ENCODE results near the gene FHL2. TPM values are rescaled to one million over a fixed set of nuclear protein-coding genes. Genes with fewer than 3 reads are reported as not detected.
A peak's percentile ranks its signal among the peaks of the same experiment; 100 is the strongest.

FHL2 gene
- total RNA-seq, 1 donor from 2014 or later: 2.3 TPM

DNA sequence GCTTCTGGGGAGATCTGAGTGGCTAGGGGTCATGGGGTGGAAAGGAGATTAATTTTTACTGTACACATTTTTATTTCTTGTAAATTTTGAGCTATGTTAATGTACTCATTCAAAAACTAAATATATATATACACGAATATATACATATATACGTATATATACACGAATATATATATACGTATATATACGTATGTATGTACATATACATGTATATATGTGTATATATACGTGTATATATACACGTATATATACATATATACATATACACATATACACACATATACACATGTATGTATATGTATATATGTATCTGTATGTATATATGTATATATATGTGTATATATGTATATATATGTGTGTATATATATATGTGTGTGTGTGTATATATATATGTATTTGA lies 3.0 kb upstream of the FHL2 start:
- Mint-ChIP-seq H3K36me3 (ENCODE audit: low read depth) (no peaks in the 10 kb centered on the region), H3K27me3 (ENCODE audit: insufficient read depth) (peaks cover 50% of the 10 kb centered on the region), H3K4me1 (ENCODE audit: low read depth) (peaks cover 4% of the 10 kb centered on the region), H3K9me3 (no peaks in the 10 kb centered on the region), H3K4me3 (no peak overlapping the region), H3K27ac (no peak overlapping the region)
- intact Hi-C loops (cut with micrococcal nuclease): no loop called here
- DNase-seq (ENCODE audit: low spot score): no peak

DNA sequence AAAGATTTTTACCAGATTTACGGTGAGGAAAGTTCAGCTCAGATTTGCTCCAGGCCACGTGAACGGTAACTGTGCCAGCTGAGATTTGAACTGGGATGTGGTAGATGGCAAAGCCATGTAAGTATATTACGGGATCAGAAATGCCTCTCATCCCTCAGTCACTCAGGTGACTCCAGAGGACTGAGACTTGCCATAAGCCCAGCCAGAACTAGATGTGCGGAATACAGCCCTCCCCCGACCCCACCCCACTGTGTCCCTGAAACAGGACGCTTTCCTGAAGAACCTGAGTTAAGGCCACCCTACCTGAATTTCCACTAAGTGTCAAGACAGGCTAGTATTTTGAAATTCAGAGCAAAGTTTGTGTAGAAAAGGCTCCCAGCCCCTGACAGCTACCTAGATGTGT lies 1.3 kb upstream of the FHL2 start:
- Mint-ChIP-seq H3K27me3 (ENCODE audit: insufficient read depth) (peaks cover 44% of the 10 kb centered on the region), H3K4me3 (no peak overlapping the region), H3K27ac (no peak overlapping the region), H3K9me3 (no peaks in the 10 kb centered on the region), H3K4me1 (ENCODE audit: low read depth) (peaks cover 4% of the 10 kb centered on the region), H3K36me3 (ENCODE audit: low read depth) (no peaks in the 10 kb centered on the region)
- intact Hi-C loops (cut with micrococcal nuclease): no loop called here
- DNase-seq (ENCODE audit: low spot score): no peak

DNA sequence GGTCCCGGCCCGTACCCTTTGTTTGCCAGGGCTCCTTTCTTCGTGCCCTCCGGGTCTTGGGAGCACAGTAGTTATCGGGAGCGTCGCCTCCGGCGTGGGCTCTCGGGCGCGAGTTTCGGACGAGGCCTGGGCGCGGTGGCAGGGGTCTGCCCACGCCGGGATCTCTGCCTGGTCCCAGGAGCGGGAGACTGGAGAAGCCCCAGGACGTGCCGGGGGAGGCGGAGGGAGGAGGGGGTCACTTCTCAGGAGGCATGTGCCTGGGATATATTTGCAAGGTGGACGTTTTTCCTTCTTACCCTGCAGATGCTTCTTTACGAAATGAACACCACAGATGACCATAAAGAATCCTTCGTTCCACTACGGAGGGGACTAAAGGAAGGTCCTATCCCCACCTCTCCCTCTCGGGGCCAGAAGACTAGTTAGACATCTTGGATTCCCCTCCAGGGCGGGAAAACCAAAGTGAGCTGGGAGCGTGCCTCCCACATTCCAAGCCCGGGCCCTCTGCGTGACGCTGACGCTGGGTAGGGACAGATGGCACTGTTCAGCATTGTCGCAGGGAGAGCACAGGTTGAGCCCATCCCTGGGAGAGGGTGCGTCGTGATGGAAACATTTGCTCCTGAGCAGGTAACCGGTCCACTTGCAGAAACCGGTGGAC lies 483 bp upstream of the FHL2 start:
- peaks cover 39% of the 10 kb centered on the region for H3K27me3 Mint-ChIP-seq (ENCODE audit: insufficient read depth)
- H3K9me3 Mint-ChIP-seq: no peaks in the 10 kb centered on the region
- H3K27ac Mint-ChIP-seq: no peak overlapping the region
- H3K4me1 Mint-ChIP-seq (ENCODE audit: low read depth): peaks cover 4% of the 10 kb centered on the region
- DNase-seq (ENCODE audit: low spot score): no peak
- peak overlapping the region; percentile 31 for H3K4me3 Mint-ChIP-seq
- H3K36me3 Mint-ChIP-seq (ENCODE audit: low read depth): no peaks in the 10 kb centered on the region
- intact Hi-C loops (cut with micrococcal nuclease): loop anchor here (1.0 to 5.0 kb wide), 5 partner anchors 31 to 348 kb away; partner anchors contain the start of genes C2orf49 and TGFBRAP1

DNA sequence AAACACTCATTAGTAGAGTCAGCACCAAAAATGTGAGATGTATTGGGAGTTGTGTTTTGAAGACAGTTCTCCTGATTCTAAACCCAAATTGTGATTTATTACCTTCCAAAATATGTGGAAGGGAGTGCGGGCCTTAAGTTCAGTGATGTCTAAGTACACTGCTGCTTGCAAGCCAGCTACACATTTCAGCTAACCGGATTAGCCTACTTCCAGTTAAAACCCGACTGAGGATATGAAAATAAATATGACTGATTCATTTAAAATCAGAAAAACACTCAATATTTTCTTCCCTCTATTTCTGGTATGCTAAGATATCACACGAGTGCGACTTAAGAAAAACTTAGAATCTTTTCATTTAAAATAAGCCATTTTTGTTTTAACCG lies 907 bp downstream of the FHL2 start:
- no peaks in the 10 kb centered on the region for H3K36me3 Mint-ChIP-seq (ENCODE audit: low read depth)
- peak overlapping the region; percentile 54 for H3K27ac Mint-ChIP-seq
- peaks cover 35% of the 10 kb centered on the region for H3K27me3 Mint-ChIP-seq (ENCODE audit: insufficient read depth)
- intact Hi-C loops (cut with micrococcal nuclease): loop anchor here (2.0 to 5.0 kb wide), 3 partner anchors 29 to 349 kb away; partner anchors contain the start of gene TGFBRAP1
- no peaks in the 10 kb centered on the region for H3K9me3 Mint-ChIP-seq
- H3K4me3 Mint-ChIP-seq: peak overlapping the region; percentile 82
- no peak for DNase-seq (ENCODE audit: low spot score)
- H3K4me1 Mint-ChIP-seq (ENCODE audit: low read depth): peaks cover 4% of the 10 kb centered on the region

DNA sequence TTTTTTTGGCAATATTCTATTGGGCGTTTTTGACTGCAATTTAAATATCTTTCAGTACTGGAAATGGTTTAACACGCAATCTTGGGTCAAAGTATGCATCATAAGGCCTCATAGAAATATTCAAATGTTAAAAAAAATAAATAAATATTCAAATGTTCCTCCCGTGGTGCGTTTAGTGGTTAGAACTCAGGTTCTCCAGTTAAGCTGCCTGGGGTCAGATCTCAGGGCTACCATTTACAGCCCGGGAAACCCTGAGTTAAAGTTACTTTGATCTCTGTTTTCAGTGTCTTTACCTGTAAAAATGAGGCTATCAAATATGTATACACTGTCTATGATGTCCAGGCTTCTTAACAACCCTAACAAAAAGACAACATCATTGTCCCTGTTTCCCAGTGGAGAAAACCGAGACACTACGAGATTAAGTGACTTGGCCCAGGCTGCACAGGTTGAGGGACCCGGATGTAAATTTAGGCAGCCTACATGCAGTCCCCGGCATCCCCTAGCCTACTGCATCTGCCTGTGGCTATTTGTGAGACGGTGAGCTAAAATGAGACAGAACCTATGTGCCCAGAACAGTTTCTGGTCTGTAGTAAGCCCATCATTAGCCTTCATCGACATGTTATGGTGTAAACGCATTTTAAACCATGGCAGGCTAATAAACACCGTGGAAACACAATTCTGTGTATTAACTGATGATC lies 1.7 kb downstream of the FHL2 start:
- Mint-ChIP-seq H3K4me1 (ENCODE audit: low read depth) (peaks cover 4% of the 10 kb centered on the region), H3K27me3 (ENCODE audit: insufficient read depth) (peaks cover 37% of the 10 kb centered on the region), H3K27ac (no peak overlapping the region), H3K36me3 (ENCODE audit: low read depth) (no peaks in the 10 kb centered on the region), H3K4me3 (peak overlapping the region; percentile 52), H3K9me3 (no peaks in the 10 kb centered on the region)
- DNase-seq (ENCODE audit: low spot score): no peak
- intact Hi-C loops (cut with micrococcal nuclease): loop anchor here (5.0 kb wide), 1 partner anchor 350 kb away; no protein-coding TSS in a partner anchor

DNA sequence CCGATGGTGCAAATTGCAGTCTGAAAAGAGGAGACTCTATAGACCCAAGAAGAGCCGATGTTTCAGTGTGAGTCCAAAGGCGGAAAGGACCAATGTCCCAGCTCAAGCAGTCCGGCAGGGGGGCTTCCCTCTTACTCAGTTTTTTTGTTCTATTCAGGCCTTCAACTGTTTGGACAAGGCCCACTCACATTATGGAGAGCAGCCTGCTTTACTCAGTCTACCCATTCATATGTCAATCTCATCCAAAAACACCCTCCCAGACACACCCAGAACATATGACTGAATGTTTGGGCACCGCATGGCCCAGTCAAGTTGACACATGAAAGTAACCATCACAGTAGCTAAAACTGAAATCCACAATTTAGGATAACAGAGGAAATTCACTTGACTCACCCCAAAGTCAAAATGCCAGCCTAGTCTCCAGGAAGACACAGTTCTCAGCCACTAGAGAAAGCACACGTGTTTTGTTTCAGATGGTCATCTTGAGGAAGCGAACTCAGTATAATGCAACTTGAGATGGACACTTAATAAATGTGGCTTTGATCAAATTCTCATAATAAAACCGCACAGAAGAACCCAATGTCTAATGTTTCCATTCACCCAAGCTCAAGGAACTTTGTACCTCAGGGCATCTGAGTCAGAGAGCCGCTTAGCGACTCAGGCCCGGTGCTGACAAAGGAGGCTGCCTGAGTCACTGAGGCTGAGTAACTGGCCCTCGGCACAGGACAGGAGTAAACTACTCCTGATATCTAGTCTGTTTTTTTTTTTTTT lies 2.4 kb downstream of the FHL2 start:
- peaks cover 4% of the 10 kb centered on the region for H3K4me1 Mint-ChIP-seq (ENCODE audit: low read depth)
- no peak for DNase-seq (ENCODE audit: low spot score)
- no peak overlapping the region for H3K4me3 Mint-ChIP-seq
- no peak overlapping the region for H3K27ac Mint-ChIP-seq
- no peaks in the 10 kb centered on the region for H3K36me3 Mint-ChIP-seq (ENCODE audit: low read depth)
- intact Hi-C loops (cut with micrococcal nuclease): loop anchor here (5.0 kb wide), 1 partner anchor 351 kb away; no protein-coding TSS in a partner anchor
- peaks cover 37% of the 10 kb centered on the region for H3K27me3 Mint-ChIP-seq (ENCODE audit: insufficient read depth)
- H3K9me3 Mint-ChIP-seq: no peaks in the 10 kb centered on the region

DNA sequence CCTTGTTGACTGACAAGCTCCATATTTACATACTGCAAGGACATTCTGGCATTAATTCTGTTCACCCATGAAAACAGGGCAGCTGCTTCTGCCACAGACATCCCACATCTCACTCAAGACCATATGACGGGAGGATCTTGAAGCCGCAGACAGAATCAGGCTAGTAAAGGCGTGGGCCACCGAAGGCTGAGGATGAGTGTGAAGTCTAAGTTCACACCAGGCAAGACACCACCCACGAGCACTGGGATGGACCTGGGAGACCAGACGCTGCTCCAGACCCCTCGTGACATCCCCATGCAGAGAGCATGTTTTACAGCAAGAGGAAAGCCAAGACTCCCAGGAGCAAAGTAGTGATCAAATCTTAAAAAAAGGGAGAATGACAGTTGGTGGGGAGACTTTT lies 3.2 kb downstream of the FHL2 start:
- peaks cover 33% of the 10 kb centered on the region for H3K27me3 Mint-ChIP-seq (ENCODE audit: insufficient read depth)
- no peak overlapping the region for H3K4me3 Mint-ChIP-seq
- H3K9me3 Mint-ChIP-seq: no peaks in the 10 kb centered on the region
- intact Hi-C loops (cut with micrococcal nuclease): loop anchor here (5.0 kb wide), 1 partner anchor 352 kb away; no protein-coding TSS in a partner anchor
- no peak overlapping the region for H3K27ac Mint-ChIP-seq
- DNase-seq (ENCODE audit: low spot score): no peak
- H3K4me1 Mint-ChIP-seq (ENCODE audit: low read depth): peaks cover 4% of the 10 kb centered on the region
- H3K36me3 Mint-ChIP-seq (ENCODE audit: low read depth): no peaks in the 10 kb centered on the region

DNA sequence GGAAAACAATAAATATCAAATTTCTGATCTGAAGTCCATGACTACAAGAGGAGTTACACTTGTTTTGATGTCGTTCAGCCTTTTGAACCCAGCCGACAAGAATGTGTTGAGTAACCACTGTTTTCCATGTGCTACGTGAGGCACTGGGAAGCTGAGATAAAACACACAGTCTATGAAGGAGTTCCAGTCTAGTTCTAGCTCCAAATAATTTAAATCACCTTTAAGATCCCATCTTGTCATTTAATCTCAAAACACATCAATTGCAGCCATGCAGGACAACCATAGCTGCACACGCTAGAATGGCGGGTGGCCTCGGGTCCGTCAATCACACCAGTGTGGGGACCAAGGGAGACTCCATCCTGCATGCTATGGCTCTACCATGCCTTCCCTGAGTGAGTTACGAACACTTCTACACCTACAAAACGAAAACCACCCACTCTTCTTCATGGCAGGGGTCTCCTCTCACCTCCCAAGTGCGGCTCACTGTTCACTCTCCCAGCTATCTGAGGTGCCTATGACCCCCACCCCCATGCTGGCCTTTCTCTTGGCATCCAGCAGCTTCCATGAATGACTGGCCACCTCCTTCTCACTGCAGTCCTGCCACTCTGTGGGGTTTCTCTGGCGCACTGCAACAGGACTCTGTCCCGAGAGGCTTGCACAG lies 3.8 kb downstream of the FHL2 start:
- intact Hi-C loops (cut with micrococcal nuclease): loop anchor here (5.0 kb wide), 1 partner anchor 352 kb away; no protein-coding TSS in a partner anchor
- H3K27ac Mint-ChIP-seq: no peak overlapping the region
- no peaks in the 10 kb centered on the region for H3K36me3 Mint-ChIP-seq (ENCODE audit: low read depth)
- H3K4me3 Mint-ChIP-seq: no peak overlapping the region
- H3K9me3 Mint-ChIP-seq: no peaks in the 10 kb centered on the region
- no peak for DNase-seq (ENCODE audit: low spot score)
- peaks cover 4% of the 10 kb centered on the region for H3K4me1 Mint-ChIP-seq (ENCODE audit: low read depth)
- peaks cover 29% of the 10 kb centered on the region for H3K27me3 Mint-ChIP-seq (ENCODE audit: insufficient read depth)

DNA sequence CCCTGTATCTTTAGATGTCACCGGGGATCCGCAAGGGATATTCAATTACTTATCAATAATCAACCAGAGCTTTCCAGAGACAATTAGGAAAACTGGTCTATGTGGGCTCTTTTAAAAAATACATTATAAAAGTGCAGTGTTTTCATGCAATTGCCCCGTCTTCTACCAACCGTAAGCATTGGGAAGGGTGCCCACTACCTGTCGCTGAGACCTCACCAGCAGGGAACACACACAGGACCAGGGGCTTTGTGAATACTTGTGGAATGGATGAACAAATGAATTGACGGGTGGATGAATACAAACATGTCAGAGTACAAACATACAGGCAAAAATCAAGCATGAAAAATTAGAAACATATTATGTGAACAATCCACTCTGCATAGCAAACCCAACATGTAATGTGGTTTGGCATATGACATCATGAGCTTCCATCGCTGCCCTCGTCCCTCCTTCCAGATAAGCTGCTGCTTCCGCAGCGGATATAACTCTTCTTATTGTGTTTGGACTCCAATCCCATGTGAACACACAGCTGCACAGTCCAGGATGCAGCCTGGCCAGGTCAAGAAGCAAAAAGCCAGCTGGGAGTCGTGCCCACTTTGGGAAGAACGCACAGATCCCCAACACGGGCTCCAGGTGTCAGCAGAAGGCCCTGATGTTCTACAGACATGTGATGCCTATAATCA lies 5.3 kb downstream of the FHL2 start:
- no peak for DNase-seq (ENCODE audit: low spot score)
- H3K4me3 Mint-ChIP-seq: no peak overlapping the region
- no peaks in the 10 kb centered on the region for H3K9me3 Mint-ChIP-seq
- no peaks in the 10 kb centered on the region for H3K36me3 Mint-ChIP-seq (ENCODE audit: low read depth)
- no peak overlapping the region for H3K27ac Mint-ChIP-seq
- H3K4me1 Mint-ChIP-seq (ENCODE audit: low read depth): peaks cover 4% of the 10 kb centered on the region
- intact Hi-C loops (cut with micrococcal nuclease): no loop called here
- peaks cover 21% of the 10 kb centered on the region for H3K27me3 Mint-ChIP-seq (ENCODE audit: insufficient read depth)

DNA sequence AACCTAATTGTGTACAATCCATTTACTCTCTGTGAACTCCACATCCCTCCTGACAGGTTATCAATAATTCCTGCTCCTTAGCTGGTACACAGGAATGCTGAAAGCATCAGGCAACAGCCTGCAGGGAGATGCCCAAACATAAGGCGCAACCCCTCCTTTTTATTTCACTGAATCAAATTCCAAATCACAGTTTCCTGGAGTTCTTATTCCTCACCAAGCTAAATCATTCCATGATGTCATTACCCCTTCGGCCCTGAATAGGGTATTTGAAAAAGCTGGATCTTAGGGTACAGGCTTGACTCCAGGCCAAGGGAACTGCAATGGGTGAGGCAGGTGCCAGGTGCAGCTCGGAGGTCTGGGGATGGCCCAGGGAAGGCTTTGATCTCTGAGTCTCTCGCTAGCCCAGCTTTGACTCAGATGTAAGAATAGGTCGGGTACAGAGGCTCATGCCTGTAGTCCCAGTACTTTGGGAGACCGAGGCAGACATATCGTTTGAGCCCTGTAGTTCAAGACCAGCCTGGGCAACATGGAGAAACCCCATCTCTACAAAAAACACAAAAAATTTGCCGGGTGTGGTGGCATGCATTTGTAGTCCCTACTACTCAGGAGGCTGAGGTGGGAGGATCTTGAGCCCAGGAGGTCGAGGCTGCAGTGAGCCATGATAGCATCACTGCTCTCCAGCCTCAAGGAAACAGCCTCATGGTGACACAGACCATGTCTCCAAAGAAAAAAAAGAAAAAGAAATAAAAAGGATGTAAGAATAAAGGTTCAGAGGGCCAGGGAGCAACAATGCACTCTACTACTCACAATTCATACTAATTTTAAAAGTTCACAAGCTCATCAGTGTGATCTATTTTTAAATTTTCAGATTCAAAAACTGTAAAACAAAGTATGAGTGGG lies 6.8 kb downstream of the FHL2 start:
- intact Hi-C loops (cut with micrococcal nuclease): no loop called here
- Mint-ChIP-seq H3K36me3 (ENCODE audit: low read depth) (no peaks in the 10 kb centered on the region), H3K4me1 (ENCODE audit: low read depth) (no peaks in the 10 kb centered on the region), H3K4me3 (no peak overlapping the region), H3K27me3 (ENCODE audit: insufficient read depth) (peaks cover 9% of the 10 kb centered on the region), H3K9me3 (no peaks in the 10 kb centered on the region), H3K27ac (no peak overlapping the region)
- no peak for DNase-seq (ENCODE audit: low spot score)

DNA sequence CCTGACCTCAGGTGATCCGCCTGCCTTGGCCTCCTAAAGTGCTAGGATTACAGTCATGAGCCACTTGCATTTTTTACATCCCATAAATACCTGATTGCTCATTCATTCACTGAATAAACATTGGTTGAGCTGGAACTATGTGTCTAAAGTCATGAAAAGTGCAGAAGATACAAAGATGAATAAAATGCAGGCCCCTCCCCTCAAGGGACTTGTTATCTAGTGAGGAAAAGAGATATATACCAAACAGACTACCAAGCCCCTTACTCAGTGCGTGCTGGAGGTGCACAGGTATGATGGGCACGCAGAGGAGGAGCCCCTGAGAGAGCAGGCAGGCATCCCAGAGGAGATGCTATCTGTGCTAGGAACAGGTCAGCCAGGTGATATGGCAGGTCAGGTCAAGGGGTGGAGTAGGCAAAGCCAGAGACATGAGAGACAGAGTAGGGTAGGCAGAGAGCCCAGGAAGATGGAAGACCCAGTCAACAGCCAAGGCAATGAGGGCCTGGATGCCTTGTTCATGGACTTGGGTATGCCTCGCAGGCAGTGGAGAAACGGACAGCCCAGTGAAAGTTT lies 7.7 kb downstream of the FHL2 start:
- Mint-ChIP-seq H3K27ac (no peak overlapping the region), H3K36me3 (ENCODE audit: low read depth) (no peaks in the 10 kb centered on the region), H3K9me3 (no peaks in the 10 kb centered on the region), H3K4me3 (no peak overlapping the region), H3K27me3 (ENCODE audit: insufficient read depth) (peaks cover 7% of the 10 kb centered on the region), H3K4me1 (ENCODE audit: low read depth) (no peaks in the 10 kb centered on the region)
- DNase-seq (ENCODE audit: low spot score): no peak
- intact Hi-C loops (cut with micrococcal nuclease): no loop called here

Measured in activated T-helper 1 cell treated with anti-CD3 and anti-CD28 coated beads, Interleukin-12 subunit alpha, Interleukin-12 subunit beta, Interleukin-2, Interleukin-4 antibody, amounts not matched to agents 30 ng/mL and 10 ng/mL and 1 ng/mL, durations not matched to agents 14 hours and 24 hours and 36 hours (primary cell).